ENCODE data around the gene RAP1GAP2.

Gene RAP1GAP2

DNA sequence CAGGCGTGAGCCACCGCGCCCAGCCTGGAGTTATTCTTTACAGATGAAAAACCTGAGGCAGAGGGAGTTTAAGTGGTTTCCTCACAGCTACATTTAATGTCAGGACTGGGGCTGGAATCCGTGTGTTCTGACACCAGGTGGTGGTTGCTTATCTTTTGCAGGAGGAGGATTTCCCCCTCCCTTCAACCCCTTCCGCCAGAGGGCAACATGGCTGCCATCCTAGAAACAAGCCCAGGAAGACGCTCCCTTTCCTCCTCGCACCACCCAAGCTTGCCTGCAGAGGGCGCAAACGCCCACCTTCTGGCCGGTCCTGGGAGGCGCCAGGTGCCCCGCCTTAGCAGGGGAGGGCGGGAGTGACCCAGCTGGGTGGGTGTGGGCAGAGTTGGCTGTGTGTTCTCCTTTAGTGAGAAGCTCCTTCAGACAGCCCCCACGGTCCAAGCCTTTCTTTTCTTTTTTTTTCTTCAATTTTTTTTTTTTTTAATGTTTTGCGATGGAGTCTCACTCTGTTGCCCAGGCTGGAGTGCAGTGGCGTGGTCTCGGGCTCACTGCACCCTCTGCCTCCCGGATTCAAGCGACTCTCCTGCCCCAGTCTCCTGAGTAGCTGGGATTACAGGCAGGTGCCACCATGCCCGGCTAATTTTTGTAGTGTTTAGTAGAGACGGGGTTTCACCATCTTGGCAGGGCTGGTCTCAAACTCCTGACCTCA lies 9.9 kb upstream of the RAP1GAP2 start:
- peak; percentile 75 for DNase-seq (ENCODE audit: low read depth, low spot score)

DNA sequence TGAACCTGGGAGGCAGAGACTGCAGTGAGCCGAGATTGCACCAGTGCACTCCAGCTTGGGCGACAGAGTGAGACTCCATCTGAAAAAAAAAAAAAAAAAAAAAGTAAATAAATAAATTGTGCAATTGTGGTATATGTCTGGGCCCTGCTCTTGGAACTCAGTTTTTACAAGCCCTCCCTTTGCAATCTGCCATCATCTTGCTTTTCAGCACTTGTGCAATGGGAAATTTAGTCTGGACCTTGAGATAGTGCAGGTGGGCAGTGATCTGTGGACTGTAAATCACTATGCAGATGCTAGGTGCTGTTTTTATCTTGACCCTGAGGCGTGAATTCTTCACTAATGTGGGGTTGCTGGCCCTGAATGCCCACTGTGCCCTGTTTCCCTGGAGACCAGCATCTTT lies 6.5 kb upstream of the RAP1GAP2 start:
- no peak for DNase-seq (ENCODE audit: low read depth, low spot score)

DNA sequence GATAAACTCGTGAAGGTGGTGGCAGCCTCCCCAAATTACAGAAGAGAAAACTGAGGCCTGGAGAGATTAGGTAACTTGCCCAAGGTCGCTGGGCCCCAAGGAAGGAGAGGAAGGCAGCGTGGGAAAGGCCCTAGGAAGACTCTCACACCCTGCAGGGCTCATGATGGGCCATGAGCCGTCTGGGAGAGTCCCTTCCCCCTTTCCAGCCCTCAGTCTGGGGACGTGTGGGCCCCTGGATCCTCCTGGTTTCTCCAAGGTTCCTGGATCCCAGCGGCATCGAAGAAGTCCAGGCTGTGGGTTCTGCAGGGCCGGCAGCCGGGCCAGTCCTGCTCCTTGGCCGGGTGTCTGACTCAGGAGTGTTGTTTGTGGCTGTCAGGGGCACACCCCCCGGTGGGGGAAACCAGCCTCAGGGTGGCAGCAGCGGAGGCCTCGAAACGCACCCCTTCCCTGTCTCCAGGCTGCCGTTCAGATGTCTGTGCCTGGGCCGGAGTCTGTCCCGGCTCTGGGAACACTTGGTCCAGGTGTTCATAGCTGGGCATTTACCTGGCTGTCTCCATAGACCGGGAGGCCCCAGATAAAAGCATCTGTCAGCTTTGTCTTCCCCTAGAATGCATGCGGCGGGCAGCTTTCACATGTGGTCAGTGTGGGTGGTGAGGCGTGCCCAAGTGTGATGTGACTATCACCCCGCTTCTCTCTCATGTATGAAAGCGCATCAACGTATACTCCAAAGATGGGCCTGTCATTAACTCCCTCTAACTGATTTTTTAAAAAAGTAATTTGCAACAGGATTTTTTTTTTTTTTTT lies 3.7 kb upstream of the RAP1GAP2 start:
- DNase-seq (ENCODE audit: low read depth, low spot score): no peak

DNA sequence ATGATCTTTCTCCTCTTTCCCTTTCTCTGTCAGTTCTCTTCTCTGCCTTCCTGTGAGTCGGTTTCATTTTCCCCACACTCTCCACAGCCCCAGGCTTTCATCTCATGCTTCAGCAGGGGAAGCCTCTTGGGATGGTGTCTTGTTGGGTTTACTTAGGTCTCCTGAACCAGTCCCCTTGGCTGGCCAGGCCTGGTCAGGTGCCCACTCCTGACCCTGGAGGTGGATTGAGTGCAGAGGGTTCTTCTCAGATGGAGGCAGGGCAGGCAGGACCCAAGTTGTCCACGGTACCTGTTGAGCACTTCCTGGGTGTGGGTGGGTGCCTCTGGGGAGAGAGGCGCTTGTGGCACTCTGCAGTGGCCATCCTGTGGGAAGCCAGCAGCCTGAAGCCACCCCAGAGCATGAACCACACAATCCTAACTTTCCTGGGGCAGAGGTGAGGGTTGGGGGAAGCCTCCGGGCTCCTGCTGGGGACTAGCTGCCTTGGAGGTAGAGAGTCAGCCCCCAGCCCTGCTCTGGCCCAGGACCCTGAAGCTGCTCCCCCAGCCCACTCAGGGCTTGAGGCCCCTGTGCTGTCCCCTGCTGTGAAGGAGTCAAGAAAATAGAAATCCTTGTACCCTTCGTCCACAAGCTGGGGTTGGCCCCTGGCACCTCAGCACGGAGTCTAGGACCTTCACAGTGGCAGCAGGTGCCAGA lies 2.0 kb upstream of the RAP1GAP2 start:
- no peak for DNase-seq (ENCODE audit: low read depth, low spot score)

DNA sequence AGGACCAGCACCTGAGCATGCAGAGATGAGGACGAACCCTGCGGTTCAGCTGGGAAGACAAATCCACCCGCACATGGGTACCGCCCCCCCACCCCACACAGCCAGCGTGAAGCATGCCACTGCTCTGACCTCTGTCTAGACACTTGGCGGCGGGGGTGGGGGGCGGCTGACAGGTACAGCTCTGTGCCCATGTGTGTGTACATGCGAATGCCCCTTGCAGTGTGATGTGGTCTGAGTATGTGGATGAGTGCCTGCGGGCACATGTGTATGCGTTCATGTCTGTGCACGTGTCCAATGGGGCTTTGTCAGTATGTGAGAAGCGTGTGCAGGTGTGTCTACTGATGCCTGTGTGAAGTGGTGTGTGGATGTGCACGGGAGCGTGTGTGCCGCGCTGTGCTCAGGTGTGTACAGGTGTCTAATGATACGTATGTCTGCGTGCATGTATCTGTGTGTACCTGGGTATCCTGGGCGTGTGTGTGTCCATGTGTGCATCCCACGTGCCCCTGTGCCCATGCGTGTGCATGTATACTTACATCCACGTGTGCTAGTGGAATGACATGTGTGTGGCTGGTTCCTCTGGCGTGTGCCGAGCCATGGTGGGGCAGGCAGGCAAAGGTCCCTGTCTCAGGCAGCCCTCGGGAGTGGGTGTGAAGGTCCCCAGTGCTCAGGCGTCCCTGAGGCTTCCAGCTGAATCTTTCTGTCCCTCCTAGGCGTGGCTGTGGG lies 636 bp upstream of the RAP1GAP2 start:
- no peak for DNase-seq (ENCODE audit: low read depth, low spot score)

DNA sequence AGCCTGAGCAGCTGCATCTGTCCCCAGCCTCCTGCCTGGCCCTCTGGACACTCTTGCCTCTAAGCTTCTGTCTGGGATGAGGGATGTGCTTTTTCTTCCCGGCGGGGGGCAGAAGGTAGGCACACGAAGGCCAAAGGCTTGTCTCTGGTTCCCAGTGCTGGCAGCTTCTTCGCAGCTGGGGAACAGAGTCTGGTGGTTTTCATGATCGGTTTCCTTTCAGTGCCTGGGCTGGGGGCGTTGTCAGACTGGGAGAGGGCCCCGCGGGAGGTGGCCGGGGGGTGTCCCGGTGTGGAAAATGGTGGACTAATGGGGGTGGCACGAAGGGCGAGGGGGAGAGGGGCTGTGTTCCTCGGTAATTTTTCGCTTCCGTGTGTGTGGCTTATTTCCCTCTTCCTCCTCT lies 988 bp downstream of the RAP1GAP2 start:
- DNase-seq (ENCODE audit: low read depth, low spot score): no peak

DNA sequence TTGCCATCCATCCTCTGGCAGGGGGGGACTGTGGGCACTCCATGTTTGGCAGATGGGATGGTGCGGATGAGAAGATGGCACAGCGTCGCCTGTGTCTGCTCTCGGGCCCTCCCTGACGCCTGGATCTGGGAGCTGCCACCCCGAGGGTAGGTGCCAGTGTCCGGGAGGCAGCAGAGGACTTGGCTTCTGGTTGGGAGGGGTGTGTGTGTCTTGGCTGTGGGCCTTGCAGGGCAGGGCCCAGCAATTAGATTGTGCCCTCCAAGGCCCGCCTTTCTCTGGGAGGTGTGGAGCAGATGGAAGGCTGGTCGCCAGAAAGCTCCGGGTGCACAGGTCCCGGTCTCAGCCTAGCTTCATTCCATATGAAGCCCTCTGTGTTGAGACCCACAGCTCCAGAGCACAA lies 1.4 kb downstream of the RAP1GAP2 start:
- DNase-seq (ENCODE audit: low read depth, low spot score): no peak

DNA sequence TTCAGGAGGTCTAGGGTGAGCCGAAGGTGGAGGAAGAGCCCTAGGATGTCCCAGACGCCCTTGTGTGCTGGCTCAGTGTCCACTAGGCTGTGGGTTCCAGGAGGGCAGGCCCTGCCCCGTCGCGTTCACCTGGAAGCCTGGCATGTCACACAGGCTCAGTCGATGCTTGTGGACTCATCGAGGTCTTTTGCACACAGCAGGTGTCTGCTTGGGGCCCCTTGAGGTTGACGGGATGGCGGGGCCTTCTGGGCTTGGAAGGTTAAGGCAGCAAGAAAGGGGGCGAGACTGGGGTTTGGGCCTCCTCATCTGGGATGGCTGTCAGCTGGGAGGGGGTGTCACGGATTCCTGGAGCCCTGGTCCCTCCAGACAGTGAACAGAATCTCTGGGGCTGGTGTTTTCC lies 1.9 kb downstream of the RAP1GAP2 start:
- no peak for DNase-seq (ENCODE audit: low read depth, low spot score)

DNA sequence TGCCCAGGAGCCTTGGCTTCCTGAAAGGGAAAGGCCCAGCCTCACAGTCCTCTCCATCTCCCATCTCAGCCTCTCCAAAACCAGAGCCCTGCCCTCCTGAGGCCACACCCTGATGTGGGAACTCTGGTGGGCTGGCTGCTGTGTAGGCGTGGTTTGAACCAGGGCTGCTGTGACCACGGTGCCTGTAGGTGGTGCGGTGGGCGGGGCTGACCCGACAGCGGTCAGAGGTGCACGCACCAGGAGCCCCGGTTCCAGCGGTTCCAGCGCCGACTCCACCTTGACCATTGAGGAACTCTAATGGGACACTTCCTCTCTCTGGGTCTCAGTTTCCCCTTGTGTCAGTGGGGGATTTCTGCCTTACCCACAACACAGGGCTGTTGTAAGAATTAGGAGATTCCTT lies 2.4 kb downstream of the RAP1GAP2 start:
- DNase-seq (ENCODE audit: low read depth, low spot score): no peak

DNA sequence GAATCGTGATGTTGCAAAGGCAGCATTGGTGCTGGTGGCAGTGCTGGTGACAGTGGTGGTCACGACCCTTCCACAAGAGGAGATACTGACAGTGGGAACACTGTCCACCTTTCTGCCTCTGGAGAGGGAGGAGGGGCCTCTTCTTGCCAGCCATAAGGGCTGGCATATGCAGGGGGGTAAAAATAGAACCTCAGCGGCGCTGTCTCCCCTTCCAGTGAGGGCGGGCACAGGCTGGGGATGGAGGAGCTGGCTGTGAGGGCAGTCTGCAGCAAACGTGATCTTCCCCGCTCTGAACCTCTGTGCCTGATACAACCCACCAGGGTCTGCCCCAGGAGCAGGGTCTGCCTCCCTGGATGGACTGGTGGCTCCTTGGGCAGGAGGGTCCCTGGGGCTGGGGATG lies 3.4 kb downstream of the RAP1GAP2 start:
- no peak for DNase-seq (ENCODE audit: low read depth, low spot score)

DNA sequence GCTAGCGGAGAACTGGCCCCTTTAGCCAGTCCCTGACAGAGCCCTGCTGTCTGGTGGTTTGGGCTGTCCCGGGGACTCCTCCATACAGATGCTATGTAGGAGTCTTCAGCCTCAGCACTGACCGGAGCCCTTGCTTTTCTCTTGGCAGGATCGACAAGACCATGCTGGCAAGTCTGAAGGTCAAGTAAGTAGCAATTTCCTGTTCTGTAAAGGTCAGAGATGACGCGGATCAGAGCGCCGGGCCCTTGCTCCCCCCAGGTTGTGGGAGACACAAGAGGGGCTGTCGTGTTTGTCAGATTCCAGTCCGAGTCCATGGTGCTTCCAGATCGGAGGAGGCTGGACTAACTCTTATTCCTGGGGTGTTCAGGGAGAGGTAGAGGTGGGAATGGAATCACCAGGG lies 4.1 kb downstream of the RAP1GAP2 start:
- no peak for DNase-seq (ENCODE audit: low read depth, low spot score)

DNA sequence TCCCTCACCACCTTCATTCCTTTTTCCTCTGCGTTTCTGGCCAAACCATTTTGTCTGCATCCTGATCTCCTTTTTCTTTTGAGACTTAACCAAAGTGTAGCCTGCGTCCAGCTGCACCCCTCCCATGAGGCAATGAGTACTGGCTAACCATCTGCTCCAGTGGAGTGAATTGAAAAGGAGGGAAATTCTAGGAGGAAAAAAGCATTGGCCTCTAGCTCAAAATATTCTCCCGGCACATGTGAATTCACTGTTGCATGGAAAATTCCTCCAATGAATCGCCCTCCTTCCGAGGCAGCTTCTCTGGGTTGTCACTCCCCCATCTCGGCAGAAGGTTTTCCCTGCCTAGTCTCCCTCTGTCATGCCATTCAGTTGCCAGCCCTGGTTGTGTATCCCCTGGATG lies 5.6 kb downstream of the RAP1GAP2 start:
- DNase-seq (ENCODE audit: low read depth, low spot score): no peak

DNA sequence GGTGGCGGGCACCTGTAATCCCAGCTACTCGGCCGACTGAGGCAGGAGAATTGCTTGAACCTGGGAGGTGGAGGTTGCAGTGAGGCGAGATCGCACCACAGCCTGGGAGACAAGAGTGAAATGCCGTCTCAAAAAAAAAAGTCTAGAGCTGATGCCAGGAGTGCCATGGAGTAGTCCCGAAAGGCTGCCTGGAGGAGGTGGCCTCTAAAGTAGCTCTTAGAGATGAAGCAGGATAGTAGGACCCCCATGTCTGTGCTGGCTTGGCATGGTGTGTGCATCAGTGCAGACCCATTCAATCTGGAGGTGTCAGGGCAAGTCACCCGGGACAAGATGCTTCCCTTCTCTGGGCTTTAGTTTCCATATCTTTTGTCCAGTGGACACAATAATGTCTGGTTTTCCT lies 6.3 kb downstream of the RAP1GAP2 start:
- no peak for DNase-seq (ENCODE audit: low read depth, low spot score)

DNA sequence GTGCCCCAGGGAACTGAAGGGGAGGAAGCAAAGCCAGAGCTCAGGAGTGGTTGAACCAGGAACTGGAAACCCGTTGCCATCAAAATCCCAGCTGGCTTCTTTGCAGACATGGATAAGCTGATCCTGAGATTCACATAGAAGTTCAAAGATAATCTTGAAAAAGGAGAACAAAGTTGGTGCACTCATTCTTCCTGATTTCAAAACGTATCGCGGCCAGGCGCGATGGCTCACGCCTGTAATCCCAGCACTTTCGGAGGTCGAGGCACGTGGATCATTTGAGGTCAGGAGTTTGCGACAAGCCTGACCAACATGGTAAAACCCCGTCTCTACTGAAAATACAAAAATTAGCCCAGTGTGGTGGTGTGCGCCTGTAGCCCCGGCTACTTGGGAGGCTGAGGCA lies 7.1 kb downstream of the RAP1GAP2 start:
- no peak for DNase-seq (ENCODE audit: low read depth, low spot score)

DNA sequence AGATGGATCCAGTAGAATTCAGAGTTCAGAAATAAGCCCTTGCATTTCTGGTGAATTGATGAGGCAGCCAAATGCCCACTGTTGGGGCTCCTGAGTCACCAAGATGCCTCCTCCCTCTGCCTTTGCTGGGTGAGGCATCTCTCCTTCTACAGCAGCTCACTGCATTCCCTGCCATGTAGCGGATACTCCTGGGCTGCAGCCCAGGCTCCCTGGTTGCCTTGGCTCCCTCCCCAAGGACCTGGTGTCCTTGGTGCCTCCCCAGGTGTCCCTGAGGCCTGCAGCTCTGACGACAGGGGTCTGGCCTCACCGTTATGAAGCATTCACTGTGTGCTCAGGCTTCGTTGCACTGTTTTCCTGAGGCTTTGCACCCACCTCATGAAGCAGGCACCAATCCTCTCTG lies 7.7 kb downstream of the RAP1GAP2 start:
- DNase-seq (ENCODE audit: low read depth, low spot score): no peak

DNA sequence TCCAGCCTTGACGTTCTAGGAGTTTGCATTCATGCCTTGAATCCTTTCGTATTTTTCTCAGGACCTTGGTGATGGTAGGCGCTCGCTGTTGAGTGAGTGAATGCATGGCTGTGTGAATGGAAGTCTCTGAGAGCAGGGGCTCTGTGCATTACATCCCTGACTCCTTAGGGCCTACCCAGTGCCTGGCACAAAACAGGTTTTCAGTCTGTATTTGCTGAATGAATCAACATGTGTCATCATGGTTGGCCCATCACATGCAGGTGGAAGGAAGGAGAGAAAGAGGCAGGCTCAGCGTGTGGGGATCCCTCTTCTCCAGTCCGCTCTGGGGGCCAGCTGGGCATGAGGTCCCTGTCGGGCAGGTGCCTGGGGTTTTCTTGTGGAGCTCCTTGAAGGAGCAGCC lies 8.7 kb downstream of the RAP1GAP2 start:
- no peak for DNase-seq (ENCODE audit: low read depth, low spot score)

DNA sequence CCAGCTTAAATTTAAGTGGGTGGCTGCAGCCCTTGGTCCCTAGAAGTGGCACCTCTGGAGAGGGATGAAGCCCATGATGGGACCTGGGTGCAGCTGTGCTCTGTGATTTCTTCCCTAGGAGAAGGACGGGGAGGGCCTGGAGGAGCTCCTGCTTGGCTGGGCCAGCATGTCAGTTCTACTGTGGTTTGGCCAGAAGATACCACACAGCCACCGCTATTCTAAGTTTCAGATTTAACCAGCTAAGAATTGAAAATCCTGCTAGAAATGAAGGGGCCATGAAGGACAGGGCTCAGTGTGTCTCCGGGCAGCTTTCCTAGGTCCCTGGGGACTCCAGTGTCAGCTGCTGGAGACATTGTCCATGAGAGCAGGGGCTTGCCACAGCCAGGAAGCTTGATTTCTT lies 9.7 kb downstream of the RAP1GAP2 start:
- no peak for DNase-seq (ENCODE audit: low read depth, low spot score)

DNA sequence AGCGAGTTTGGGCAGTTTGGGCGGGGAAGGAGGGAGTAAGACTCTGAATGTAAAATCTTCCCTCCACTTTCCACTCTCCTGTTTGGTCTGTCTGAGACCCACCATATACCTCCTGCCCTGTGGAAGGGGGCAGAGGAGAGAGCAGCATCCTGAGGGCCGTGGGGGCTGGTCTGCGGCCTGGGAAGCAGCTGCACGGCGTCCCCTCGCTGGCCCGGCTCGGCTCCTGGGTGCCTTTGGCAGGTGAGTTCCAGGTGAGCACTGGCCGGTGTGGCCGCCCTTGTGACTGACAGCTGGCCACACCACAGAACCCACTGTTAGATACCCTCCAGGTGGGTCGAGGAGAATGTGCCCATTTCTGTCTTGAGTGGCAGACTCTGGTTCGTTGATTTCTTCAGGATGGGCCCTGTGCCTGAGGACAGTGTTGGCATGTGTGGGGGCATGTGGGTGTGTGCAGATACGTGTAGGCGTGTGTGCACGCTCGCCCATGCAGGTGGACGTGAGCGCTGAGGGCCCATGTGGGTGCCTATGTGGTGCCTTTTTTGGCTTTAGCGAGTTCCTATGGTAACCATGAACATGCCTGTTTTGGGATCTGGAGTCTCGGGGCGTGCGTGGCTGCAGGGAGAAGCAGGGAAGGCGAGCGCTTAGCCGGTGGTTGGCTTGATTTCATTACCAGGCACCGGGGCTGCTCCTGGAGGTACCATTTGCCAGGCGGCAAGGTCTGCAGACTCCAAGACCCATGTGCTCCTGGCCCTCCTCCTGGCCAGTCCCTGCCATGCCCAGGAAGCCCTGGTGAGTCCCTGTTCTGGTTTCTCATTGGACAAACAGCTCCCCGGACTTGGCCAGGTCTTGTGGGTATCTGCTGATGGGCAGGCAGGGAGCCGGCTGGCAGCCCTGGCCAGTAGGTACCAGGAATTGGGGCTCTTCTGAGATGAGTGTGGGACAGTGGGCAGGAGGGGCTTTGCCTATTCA lies 12.4 kb downstream of the RAP1GAP2 start:
- no peak for DNase-seq (ENCODE audit: low read depth, low spot score)

DNA sequence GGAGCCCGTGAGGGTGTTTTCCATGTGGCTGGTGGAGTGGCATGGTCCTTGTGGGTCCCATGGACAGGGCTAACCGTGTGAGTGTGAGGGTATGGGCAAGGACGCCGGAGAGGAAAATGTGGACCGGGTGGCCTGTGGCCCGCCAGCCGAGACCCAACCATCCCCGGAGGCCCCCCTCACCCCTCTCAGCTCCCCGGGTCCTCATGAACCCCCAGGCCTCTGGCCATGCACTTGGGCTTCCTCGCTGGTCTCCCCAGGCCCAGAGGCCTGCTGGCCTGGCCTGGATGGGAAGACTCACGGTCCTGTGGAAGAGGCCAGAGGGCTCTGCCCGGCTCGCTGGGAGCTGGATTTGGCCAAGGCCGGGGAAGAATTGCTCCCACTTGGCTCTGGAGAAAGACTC lies 13.1 kb downstream of the RAP1GAP2 start:
- no peak for DNase-seq (ENCODE audit: low read depth, low spot score)

DNA sequence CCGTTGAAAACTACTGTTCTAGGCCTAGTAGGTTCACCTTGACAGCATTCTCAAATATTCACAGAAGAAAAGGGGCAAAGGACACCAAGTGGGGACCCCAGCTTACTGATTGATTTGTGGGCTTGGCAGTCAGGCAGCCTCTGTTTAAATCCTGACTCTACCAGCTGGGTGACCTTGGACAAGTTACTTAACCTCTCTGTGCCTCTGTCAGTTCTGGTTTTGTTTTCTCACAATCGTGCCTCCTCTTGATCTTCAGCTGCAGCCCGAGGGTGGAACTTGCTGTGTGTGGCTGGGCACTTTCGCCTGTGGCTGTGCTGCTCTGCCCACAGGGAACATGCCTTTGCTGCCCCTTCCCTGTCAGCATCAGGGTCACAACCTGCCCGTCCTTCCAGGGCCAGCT lies 17.8 kb downstream of the RAP1GAP2 start:
- DNase-seq (ENCODE audit: low read depth, low spot score): no peak

All from iPS DF 19.7 (cell line).